Stimulated activated CD4-positive, alpha-beta T cell treated with anti-CD3 and anti-CD28 coated beads, Interleukin-12 subunit alpha, Interleukin-12 subunit beta, amount 100 ng/mL, for 24 hours (primary cell): ENCODE measurements around the gene CPVL.
"Not testable (repeated sequence)": the region's sequence is repeated elsewhere in the genome, so short reads cannot be mapped to it uniquely, and the experiment has no call there.

Source experiments
- DNase-seq, 2 experiments: peaks; one replicate each; pipeline ENCODE4 v3.0.0-alpha.2; 2020; ENCODE audit warnings: low read depth in 2 of 2

Gene CPVL

GRCh38 chr7:29120955-29121354, 25.4 kb downstream of the CPVL start:
- no peak for DNase-seq

GRCh38 chr7:29119538-29119937, 26.8 kb downstream of the CPVL start:
- DNase-seq: no peak

GRCh38 chr7:29116361-29117200, 29.8 kb downstream of the CPVL start:
- DNase-seq: no peak

GRCh38 chr7:29115753-29116152, 30.6 kb downstream of the CPVL start:
- DNase-seq: no peak

- DNase-seq: no peak
Measured at GRCh38 chr7:29115130-29115687, 31.1 kb downstream of the CPVL start.

GRCh38 chr7:29114266-29114665, 32.1 kb downstream of the CPVL start:
- not testable (repeated sequence) for DNase-seq

GRCh38 chr7:29113384-29114102, 32.8 kb downstream of the CPVL start:
- DNase-seq: no peak

- no peak for DNase-seq
Measured at GRCh38 chr7:29112721-29113120, 33.6 kb downstream of the CPVL start.

GRCh38 chr7:29109899-29110298, 36.4 kb downstream of the CPVL start:
- DNase-seq: no peak

- DNase-seq: no peak
Measured at GRCh38 chr7:29109358-29109757, 37.0 kb downstream of the CPVL start.

GRCh38 chr7:29107056-29107455, 39.3 kb downstream of the CPVL start:
- DNase-seq: no peak

- no peak for DNase-seq
Measured at GRCh38 chr7:29106669-29106988, 39.7 kb downstream of the CPVL start.

- DNase-seq: no peak
Measured at GRCh38 chr7:29105752-29106668, 40.3 kb downstream of the CPVL start.

GRCh38 chr7:29105191-29105590, 41.1 kb downstream of the CPVL start:
- no peak for DNase-seq

GRCh38 chr7:29102558-29103151, 43.7 kb downstream of the CPVL start:
- DNase-seq: peak in 1 of 2 experiments; percentile 24

GRCh38 chr7:29100924-29101323, 45.4 kb downstream of the CPVL start:
- no peak for DNase-seq

- DNase-seq: no peak
Measured at GRCh38 chr7:29099896-29100847, 46.2 kb downstream of the CPVL start.

- DNase-seq: no peak
Measured at GRCh38 chr7:29096446-29096730, 49.9 kb downstream of the CPVL start.

GRCh38 chr7:29095631-29096445, 50.5 kb downstream of the CPVL start:
- no peak for DNase-seq

GRCh38 chr7:29093091-29093490, 53.2 kb downstream of the CPVL start:
- DNase-seq: not testable (repeated sequence)
